ENCODE measurements around the gene ENHO.
"Not testable (repeated sequence)": the region's sequence is repeated elsewhere in the genome, so short reads cannot be mapped to it uniquely, and the experiment has no call there.

ENHO gene

DNA sequence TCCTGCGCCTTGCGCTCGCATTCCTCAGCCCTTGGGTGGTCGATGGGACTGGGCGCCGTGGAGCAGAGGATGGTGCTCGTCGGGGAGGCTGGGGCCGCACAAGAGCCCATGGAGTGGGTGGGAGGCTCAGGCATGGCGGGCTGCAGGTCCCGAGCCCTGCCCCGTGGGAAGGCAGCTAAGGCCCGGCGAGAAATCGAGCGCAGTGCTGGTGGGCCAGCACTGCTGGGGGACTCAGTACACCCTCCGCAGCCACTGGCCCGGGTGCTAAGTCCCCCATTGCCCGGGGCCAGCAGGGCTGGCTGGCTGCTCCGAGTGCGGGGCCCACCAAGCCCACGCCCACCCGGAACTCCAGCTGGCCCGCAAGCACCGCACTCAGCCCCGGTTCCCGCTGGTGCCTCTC is 40.0 kb downstream of the ENHO start:
- DNase-seq (ENCODE audit: low read depth in 3 of 3, low spot score in 1 of 3): not testable (repeated sequence)

DNA sequence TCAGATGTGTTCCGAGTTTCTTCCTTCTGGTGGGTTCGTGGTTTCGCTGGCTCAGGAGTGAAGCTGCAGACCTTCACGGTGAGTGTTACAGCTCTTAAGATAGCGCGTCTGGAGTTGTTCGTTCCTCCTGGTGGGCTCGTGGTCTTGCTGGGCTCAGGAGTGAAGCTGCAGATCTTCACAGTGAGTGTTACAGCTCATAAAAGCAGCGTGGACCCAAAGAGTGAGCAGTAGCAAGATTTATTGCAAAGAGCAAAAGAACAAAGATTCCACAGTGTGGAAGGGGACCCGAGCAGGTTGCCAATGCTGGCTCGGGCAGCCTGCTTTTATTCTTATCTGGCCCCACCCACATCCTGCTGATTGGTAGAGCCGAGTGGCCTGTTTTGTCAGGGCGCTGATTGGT is 41.2 kb downstream of the ENHO start:
- DNase-seq (ENCODE audit: low read depth in 3 of 3, low spot score in 1 of 3): not testable (repeated sequence)

DNA sequence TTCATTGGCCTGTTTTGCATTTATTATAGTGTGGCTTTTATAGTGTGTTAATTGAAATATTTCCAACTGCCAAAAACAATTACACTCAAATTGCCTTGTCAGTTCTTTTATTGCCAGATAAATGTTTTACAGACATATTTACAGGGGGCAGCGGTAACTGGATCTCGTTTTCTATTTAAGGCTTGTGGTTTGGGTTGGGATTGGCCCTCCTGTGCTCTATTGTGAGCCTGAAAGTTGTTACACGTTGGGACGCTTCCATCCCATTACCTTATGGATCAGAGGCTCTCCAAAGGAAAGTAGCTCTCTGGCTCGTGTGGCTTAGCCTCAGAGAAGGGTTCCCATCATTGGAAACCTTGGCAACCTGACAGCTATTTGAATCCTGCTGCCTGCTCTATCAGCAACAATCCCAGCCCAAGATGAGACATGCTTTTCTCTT is 43.3 kb downstream of the ENHO start:
- no peak for DNase-seq (ENCODE audit: low read depth in 3 of 3, low spot score in 1 of 3)

DNA sequence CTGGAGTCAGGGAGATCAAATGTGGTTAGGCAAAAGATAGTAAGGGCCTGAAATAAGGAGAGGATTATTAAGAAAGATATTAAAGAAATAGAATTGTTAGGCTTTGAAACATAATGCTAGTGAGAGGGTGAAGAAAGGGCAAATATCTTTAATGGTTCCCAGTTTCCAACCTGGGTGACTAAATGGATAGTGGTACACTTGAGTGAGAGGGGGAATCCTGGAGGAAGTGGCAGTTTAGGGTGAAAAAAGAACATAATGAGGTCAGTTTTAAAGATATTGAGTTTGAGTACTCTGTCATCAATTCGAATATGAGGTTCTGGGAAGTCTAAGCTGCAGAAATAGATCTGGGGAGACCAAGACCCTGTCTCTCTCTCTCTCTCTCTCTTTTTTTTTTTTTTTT is 45.2 kb downstream of the ENHO start:
- DNase-seq (ENCODE audit: low read depth in 3 of 3, low spot score in 1 of 3): no peak

DNA sequence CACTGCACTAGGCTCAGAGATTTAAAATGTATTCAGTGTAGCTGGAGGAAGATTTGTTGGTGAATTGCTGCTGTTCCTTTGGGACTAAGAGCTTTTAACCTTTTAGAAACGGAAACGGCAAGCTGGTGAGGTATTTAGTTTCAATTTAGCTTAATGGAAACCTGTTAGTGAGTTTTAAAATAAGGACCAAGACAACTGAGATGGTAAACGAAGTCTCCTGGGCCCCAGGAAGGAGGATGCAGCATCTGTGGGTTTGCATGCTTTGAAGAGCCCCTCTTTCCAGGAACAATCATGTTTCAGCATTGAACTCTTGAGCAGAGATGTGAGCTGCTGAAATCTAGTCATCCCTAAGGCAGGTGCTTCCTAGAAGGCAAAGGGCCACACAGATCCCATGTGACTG is 47.7 kb downstream of the ENHO start:
- DNase-seq (ENCODE audit: low read depth in 3 of 3, low spot score in 1 of 3): no peak

Measured in stimulated activated CD4-positive, alpha-beta T cell treated with anti-CD3 and anti-CD28 coated beads, TNF-alpha, amount 100 ng/mL, for 1 hour (primary cell).